Measurements from ENCODE around the gene TCF7L1.

DNA sequence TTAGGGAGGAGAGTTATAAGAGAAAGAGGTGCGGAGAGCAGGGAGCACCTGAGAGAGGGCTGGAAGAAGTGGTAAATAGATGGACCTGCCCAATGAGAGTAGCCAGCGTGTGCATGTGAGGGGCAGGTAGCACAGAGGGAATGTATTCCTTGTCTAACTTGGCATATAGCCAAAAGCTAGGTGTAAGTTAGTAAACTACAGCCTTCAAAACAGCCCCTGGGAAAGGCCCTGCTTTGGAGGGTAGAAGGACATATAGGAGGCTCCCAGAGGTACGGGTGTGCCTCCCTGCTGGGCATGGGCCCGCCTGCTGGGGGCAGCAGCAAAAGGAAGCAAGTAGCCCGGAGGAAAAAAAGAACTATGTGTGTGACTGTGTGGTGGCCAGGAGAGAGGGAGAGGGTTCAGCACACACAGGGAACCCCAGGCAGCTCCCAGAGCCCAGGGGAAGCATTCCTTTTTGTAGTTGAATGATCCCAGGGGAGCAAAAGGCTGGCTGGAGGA, 48.0 kb downstream of the TCF7L1 start:
- TF ChIP-seq, protein P1, sequence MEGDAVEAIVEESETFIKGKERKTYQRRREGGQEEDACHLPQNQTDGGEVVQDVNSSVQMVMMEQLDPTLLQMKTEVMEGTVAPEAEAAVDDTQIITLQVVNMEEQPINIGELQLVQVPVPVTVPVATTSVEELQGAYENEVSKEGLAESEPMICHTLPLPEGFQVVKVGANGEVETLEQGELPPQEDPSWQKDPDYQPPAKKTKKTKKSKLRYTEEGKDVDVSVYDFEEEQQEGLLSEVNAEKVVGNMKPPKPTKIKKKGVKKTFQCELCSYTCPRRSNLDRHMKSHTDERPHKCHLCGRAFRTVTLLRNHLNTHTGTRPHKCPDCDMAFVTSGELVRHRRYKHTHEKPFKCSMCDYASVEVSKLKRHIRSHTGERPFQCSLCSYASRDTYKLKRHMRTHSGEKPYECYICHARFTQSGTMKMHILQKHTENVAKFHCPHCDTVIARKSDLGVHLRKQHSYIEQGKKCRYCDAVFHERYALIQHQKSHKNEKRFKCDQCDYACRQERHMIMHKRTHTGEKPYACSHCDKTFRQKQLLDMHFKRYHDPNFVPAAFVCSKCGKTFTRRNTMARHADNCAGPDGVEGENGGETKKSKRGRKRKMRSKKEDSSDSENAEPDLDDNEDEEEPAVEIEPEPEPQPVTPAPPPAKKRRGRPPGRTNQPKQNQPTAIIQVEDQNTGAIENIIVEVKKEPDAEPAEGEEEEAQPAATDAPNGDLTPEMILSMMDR (IDR thresholded peaks at IDR 0.05; ENCODE audit: insufficient read depth, low read length), result no peak
- TF ChIP-seq POLR2AphosphoS5 (IDR thresholded peaks at IDR 0.05; ENCODE audit: low read depth), result no peak
- TF ChIP-seq, protein P2, sequence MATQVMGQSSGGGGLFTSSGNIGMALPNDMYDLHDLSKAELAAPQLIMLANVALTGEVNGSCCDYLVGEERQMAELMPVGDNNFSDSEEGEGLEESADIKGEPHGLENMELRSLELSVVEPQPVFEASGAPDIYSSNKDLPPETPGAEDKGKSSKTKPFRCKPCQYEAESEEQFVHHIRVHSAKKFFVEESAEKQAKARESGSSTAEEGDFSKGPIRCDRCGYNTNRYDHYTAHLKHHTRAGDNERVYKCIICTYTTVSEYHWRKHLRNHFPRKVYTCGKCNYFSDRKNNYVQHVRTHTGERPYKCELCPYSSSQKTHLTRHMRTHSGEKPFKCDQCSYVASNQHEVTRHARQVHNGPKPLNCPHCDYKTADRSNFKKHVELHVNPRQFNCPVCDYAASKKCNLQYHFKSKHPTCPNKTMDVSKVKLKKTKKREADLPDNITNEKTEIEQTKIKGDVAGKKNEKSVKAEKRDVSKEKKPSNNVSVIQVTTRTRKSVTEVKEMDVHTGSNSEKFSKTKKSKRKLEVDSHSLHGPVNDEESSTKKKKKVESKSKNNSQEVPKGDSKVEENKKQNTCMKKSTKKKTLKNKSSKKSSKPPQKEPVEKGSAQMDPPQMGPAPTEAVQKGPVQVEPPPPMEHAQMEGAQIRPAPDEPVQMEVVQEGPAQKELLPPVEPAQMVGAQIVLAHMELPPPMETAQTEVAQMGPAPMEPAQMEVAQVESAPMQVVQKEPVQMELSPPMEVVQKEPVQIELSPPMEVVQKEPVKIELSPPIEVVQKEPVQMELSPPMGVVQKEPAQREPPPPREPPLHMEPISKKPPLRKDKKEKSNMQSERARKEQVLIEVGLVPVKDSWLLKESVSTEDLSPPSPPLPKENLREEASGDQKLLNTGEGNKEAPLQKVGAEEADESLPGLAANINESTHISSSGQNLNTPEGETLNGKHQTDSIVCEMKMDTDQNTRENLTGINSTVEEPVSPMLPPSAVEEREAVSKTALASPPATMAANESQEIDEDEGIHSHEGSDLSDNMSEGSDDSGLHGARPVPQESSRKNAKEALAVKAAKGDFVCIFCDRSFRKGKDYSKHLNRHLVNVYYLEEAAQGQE (IDR thresholded peaks at IDR 0.05; ENCODE audit: insufficient replicate concordance, low read depth), result no peak
- TF ChIP-seq SPI1 (IDR thresholded peaks at IDR 0.05; ENCODE audit: borderline replicate concordance, low read depth), result no peak

All from HL-60 (cell line).